GM18858 (cell line): ENCODE measurements around the gene MOB3B.
"Not testable (repeated sequence)": the region's sequence is repeated elsewhere in the genome, so short reads cannot be mapped to it uniquely, and the experiment has no call there.

ENCODE experiments used
- ATAC-seq: cut with Tn5 transposase; IDR thresholded peaks from one replicate; pipeline ENCODE4 v1.9.1; 2021; ENCODE audit not compliant: unreplicated experiment

MOB3B gene

GRCh38 chr9:27451207-27451797 lies 78.3 kb downstream of the MOB3B start:
- ATAC-seq, result peak; percentile 55

- no peak for ATAC-seq
Observed at GRCh38 chr9:27450752-27451151, 78.9 kb downstream of the MOB3B start.

- ATAC-seq, result not testable (repeated sequence)
Observed at GRCh38 chr9:27448356-27448755, 81.3 kb downstream of the MOB3B start.

GRCh38 chr9:27447031-27447683 lies 82.5 kb downstream of the MOB3B start:
- ATAC-seq, result no peak

- ATAC-seq, result no peak
Observed at GRCh38 chr9:27445688-27446087, 83.9 kb downstream of the MOB3B start.

GRCh38 chr9:27445057-27445595 lies 84.5 kb downstream of the MOB3B start:
- ATAC-seq, result no peak

GRCh38 chr9:27442464-27442863 lies 87.2 kb downstream of the MOB3B start:
- no peak for ATAC-seq

GRCh38 chr9:27441741-27442070 lies 87.9 kb downstream of the MOB3B start:
- peak; percentile 98 for ATAC-seq

- no peak for ATAC-seq
Observed at GRCh38 chr9:27440888-27441740, 88.5 kb downstream of the MOB3B start.

- no peak for ATAC-seq
Observed at GRCh38 chr9:27438522-27438921, 91.1 kb downstream of the MOB3B start.

GRCh38 chr9:27437652-27438373 lies 91.8 kb downstream of the MOB3B start:
- ATAC-seq, result no peak

- no peak for ATAC-seq
Observed at GRCh38 chr9:27436234-27436633, 93.4 kb downstream of the MOB3B start.

GRCh38 chr9:27433631-27434325 lies 95.8 kb downstream of the MOB3B start:
- ATAC-seq, result no peak

GRCh38 chr9:27432308-27432707 lies 97.3 kb downstream of the MOB3B start:
- ATAC-seq, result no peak

- ATAC-seq, result no peak
Observed at GRCh38 chr9:27431543-27432147, 98.0 kb downstream of the MOB3B start.

GRCh38 chr9:27430750-27431535 lies 98.7 kb downstream of the MOB3B start:
- ATAC-seq, result no peak

- no peak for ATAC-seq
Observed at GRCh38 chr9:27429917-27430316, 99.7 kb downstream of the MOB3B start.

- no peak for ATAC-seq
Observed at GRCh38 chr9:27429436-27429835, 100.2 kb downstream of the MOB3B start.

- no peak for ATAC-seq
Observed at GRCh38 chr9:27428551-27428950, 101.1 kb downstream of the MOB3B start.
